AG04450 (cell line): ENCODE results near the gene PLEKHH3. TPM values are rescaled to one million over a fixed set of nuclear protein-coding genes. Genes with fewer than 3 reads are reported as not detected.
"Not testable (repeated sequence)": the region's sequence is repeated elsewhere in the genome, so short reads cannot be mapped to it uniquely, and the experiment has no call there.

Experiments used
- CTCF ChIA-PET: fragments of 300-600, 350-600 bp; formaldehyde crosslinking; extraction: SDS; loops from one replicate; lab custom pipeline; 2022; ENCODE audit warnings: antibody characterized with exemption, inconsistent platforms; lab: Charles Lee
- POLR2A ChIA-PET: fragments of 350-600 bp; formaldehyde crosslinking; extraction: SDS; loops from one replicate; lab custom pipeline; 2021; ENCODE audit warnings: antibody characterized with exemption, inconsistent platforms; lab: Yijun Ruan, JAX
- DNase-seq: peaks from one replicate; pipeline ENCODE4 v3.0.0-alpha.2; 2011; ENCODE audit warnings: low read depth, low spot score
- H3K27ac ChIP-seq: one replicate; pipeline ENCODE4 v1.5.1; 2012; ENCODE audit warnings: low read depth, low read length, control low read depth
- H3K27me3 ChIP-seq: one replicate; pipeline ENCODE4 v1.6.0; 2012; ENCODE audit warnings: low read length; ENCODE audit not compliant: control insufficient read depth, insufficient read depth
- H3K4me3 ChIP-seq: 2 replicates; pipeline ENCODE4 v1.5.1; 2011; ENCODE audit warnings: mild to moderate bottlenecking, low read depth, low read length, control low read depth
- H3K9me3 ChIP-seq: 2 replicates; pipeline ENCODE4 v1.5.1; 2012; ENCODE audit warnings: low read length; ENCODE audit not compliant: control insufficient read depth, insufficient read depth
- polyA plus RNA-seq: library from polyadenylated mRNA; depleted of rRNA; stranded (reverse); fragments of >200 nt; gene quantifications from 2 replicates; pipeline ENCODE4 v1.2.3, GENCODE V29; 2011
- TF ChIP-seq, protein P1 (sequence below): IDR thresholded peaks from 2 replicates; pipeline ENCODE4 v1.5.1; 2011; ENCODE audit warnings: low read depth, low read length, control low read depth, inconsistent platforms

PLEKHH3 gene
- polyA plus RNA-seq, 1 experiment = 3.6 TPM

DNA sequence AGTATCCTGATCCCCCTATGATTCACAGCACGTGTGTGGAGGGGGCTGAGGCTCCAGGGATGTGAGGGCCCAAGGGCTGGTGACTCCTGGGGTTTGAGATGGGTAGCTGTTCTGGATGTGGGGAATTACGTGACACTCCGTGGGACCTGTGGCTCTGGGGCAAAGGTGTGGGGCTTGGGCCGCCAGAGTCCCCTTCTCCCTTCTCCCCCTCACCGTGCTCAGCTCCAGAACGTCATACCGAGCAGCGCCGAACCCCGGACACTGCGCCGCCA lies 7.2 kb downstream of the PLEKHH3 start:
- TF ChIP-seq, protein P1, sequence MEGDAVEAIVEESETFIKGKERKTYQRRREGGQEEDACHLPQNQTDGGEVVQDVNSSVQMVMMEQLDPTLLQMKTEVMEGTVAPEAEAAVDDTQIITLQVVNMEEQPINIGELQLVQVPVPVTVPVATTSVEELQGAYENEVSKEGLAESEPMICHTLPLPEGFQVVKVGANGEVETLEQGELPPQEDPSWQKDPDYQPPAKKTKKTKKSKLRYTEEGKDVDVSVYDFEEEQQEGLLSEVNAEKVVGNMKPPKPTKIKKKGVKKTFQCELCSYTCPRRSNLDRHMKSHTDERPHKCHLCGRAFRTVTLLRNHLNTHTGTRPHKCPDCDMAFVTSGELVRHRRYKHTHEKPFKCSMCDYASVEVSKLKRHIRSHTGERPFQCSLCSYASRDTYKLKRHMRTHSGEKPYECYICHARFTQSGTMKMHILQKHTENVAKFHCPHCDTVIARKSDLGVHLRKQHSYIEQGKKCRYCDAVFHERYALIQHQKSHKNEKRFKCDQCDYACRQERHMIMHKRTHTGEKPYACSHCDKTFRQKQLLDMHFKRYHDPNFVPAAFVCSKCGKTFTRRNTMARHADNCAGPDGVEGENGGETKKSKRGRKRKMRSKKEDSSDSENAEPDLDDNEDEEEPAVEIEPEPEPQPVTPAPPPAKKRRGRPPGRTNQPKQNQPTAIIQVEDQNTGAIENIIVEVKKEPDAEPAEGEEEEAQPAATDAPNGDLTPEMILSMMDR = no peak
- H3K27ac ChIP-seq = no peak overlapping the region
- no peaks in the 10 kb centered on the region; the same call in 1 of the 2 replicates for H3K9me3 ChIP-seq
- no peaks in the 10 kb centered on the region for H3K27me3 ChIP-seq
- DNase-seq = no peak
- POLR2A ChIA-PET = interaction anchor here (1.0 to 1.4 kb wide), 2 partner anchors 10 to 15 kb away, joined by 4 to 5 read pairs; partner anchors contain the start of gene TUBG2
- CTCF ChIA-PET = no interaction called here
- no peak overlapping the region for H3K4me3 ChIP-seq

DNA sequence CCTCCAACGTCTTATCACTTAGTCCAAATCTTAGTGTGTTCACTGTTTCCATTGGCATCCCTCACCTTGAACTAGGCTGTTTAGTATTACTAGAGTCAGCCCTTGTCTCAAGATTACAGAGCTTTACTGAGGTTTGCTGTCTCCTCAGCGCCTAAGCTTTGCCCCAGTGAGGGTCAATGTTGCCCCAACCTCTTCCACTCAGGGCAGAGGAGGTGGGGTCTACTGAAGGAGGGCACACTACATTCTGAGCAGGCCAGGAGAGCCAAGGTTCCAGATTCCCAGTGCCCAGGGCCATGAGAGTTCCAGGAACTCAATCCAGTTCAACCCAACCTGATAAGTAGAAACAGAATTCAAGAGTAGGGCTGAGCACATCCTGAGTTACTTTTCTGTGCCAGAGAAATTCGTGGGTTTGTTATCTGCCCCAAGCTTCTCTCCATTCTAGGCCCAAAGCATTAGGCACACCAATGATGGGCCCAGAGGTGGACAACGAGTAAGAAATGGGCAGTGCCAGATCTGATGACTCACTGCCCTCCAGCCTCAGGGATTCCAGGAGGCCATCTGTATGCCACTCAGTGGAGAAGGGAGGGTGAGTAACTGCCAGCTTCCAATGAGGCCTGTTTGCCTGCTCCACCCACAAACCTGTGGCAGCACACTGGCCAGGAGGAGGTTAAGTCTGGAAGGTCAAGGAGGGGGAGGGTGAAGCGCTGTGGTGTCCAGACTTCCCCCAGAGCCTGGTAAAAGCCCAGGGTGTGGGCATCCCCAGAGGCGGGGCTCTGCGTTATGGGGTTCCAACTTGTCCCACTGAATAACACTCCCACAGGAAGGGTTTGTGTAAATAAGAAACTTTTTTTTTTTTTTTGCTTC lies 9.5 kb downstream of the PLEKHH3 start:
- Histone ChIP-seq H3K27me3 (no peaks in the 10 kb centered on the region), H3K27ac (peak overlapping the region; percentile 57), H3K4me3 (no peak overlapping the region), H3K9me3 (no peaks in the 10 kb centered on the region; the same call in 1 of the 2 replicates)
- no peak for DNase-seq
- ChIA-PET POLR2A (interaction anchor here (1.2 to 2.1 kb wide), 2 partner anchors 9 to 59 kb away, joined by 3 to 12 read pairs; partner anchors contain the start of gene PLEKHH3), CTCF (no interaction called here)
- TF ChIP-seq, protein P1 = no peak

DNA sequence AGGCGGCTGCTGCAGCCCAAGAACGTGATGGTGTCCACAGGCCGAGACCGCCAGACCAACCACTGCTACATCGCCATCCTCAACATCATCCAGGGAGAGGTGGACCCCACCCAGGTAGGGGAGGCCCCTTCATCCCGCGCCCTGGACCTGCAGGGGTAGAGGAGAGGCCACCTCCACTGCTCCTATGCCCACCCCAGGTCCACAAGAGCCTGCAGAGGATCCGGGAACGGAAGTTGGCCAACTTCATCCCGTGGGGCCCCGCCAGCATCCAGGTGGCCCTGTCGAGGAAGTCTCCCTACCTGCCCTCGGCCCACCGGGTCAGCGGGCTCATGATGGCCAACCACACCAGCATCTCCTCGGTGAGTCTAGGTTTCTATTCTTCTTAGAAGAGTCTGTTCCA lies 10.7 kb downstream of the PLEKHH3 start:
- H3K4me3 ChIP-seq, CTCF ChIA-PET, H3K27ac ChIP-seq, H3K27me3 ChIP-seq, POLR2A ChIA-PET, DNase-seq, H3K9me3 ChIP-seq: not testable (repeated sequence)

DNA sequence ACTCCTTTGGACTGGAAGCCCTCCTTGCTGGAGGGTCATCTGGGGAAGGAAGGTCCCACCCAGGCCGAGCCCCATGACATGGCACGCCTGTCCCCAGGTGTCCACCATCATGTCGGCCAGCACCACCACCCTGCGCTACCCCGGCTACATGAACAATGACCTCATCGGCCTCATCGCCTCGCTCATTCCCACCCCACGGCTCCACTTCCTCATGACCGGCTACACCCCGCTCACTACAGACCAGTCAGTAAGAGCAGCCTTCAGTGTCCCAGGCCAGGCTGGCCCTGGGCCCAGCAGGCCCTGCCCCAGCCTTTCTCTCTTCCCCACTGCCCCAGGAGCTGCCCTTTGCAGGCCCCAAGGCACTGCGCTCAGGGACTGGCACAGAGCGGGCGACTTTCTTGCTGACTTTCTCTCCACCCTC lies 11.2 kb downstream of the PLEKHH3 start:
- DNase-seq = no peak
- Histone ChIP-seq H3K9me3 (no peaks in the 10 kb centered on the region), H3K27me3 (no peaks in the 10 kb centered on the region), H3K4me3 (no peak overlapping the region), H3K27ac (no peak overlapping the region)
- POLR2A ChIA-PET = interaction anchor here (0.6 kb wide), 1 partner anchor 1556 kb away, joined by 6 read pairs; no protein-coding TSS in a partner anchor
- CTCF ChIA-PET = no interaction called here
- TF ChIP-seq, protein P1 = no peak

DNA sequence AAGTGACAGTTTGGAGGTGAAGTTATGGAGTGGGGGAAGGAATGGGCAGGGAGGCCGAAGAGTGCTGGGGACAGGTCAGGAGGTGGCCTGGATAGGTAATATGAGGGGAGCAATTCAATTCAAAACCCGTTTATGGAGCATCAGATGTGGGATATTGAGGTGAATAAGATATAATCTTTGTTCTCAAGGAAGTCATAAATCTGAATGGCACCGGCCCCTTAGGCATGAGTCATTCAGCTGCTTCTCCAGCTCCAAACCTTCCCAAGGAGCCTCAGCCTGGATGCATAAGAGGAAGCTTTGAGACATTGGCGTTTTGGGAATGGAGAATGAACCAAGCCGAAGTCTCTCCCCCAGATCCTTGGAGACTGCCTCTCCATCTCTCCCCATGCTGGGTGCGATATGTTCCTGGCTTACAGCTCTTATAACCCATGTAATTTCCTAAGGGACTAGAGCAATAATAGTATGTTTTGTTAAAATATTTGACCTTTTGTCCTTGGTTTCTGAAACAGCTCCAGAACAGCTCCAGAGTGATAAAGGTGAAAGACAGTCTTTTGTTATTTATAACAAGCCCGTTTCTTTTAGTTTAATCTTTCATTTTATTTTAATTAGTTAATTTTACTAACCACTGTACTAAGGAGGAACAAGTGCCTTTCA lies 16.0 kb downstream of the PLEKHH3 start:
- Histone ChIP-seq H3K4me3 (no peak overlapping the region), H3K27me3 (no peaks in the 10 kb centered on the region), H3K9me3 (no peaks in the 10 kb centered on the region), H3K27ac (no peak overlapping the region)
- TF ChIP-seq, protein P1 = no peak
- DNase-seq = no peak
- CTCF ChIA-PET = interaction anchor here (0.7 to 2.1 kb wide), 3 partner anchors 13 to 82 kb away, joined by 3 to 7 read pairs (median 3); no protein-coding TSS in a partner anchor
- POLR2A ChIA-PET = interaction anchor here (1.1 to 1.2 kb wide), 2 partner anchors 16 to 42 kb away, joined by 3 read pairs; partner anchors contain the start of gene PLEKHH3

DNA sequence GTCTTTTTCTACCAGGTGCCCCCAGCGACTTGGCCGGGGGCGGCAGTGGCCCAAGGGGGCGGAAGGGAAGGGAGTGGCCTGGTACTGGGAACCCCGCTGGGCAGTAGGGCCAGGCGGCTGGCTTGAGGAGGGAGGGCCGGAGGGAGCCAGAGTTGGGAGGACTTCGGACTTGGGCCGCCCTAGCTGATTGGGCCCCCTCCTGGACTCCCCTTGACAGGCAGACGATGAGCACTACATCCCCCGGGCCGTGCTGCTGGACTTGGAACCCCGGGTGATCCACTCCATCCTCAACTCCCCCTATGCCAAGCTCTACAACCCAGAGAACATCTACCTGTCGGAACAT lies 16.9 kb downstream of the PLEKHH3 start:
- DNase-seq, H3K27ac ChIP-seq, H3K9me3 ChIP-seq, CTCF ChIA-PET, H3K4me3 ChIP-seq, H3K27me3 ChIP-seq: not testable (repeated sequence)
- POLR2A ChIA-PET = interaction anchor here (1.1 to 1.6 kb wide), 2 partner anchors 10 to 41 kb away, joined by 3 to 5 read pairs; no protein-coding TSS in a partner anchor
